GM12891 (cell line): ENCODE results near the gene STARD13.

Source experiments
- PAX5 ChIP-seq: IDR thresholded peaks from 2 replicates; pipeline ENCODE4 v1.6.1; 2011; ENCODE audit warnings: low read length, moderate library complexity, mild to moderate bottlenecking; ENCODE audit not compliant: insufficient read depth, severe bottlenecking
- POLR2A ChIP-seq: IDR thresholded peaks from 2 replicates; pipeline ENCODE4 v1.6.1; 2011; ENCODE audit warnings: low read depth, low read length, control low read depth
- POLR2AphosphoS5 ChIP-seq: IDR thresholded peaks from 2 replicates; pipeline ENCODE4 v1.6.1; 2011; ENCODE audit warnings: low read depth, low read length, control low read depth
- POU2F2 ChIP-seq: IDR thresholded peaks from 2 replicates; pipeline ENCODE4 v1.6.1; 2011; ENCODE audit warnings: low read depth, mild to moderate bottlenecking, control low read depth, low read length, moderate library complexity
- SPI1 ChIP-seq: IDR thresholded peaks from 2 replicates; pipeline ENCODE4 v1.6.1; 2011; ENCODE audit warnings: low read depth, low read length, control low read depth
- TAF1 ChIP-seq: IDR thresholded peaks from 2 replicates; pipeline ENCODE4 v1.6.1; 2011; ENCODE audit warnings: low read depth, low read length, control low read depth

- no peak for TF ChIP-seq TAF1
- TF ChIP-seq POLR2AphosphoS5, result no peak
- no peak for TF ChIP-seq POU2F2
- TF ChIP-seq POLR2A, result no peak
- TF ChIP-seq SPI1, result no peak
- TF ChIP-seq PAX5, result no peak
Measured at GRCh38 chr13:33153421-33154404, 131.8 kb downstream of the STARD13 start.
